ENCODE results near the gene EAF1. TPM values are rescaled to one million over a fixed set of nuclear protein-coding genes. Genes with fewer than 3 reads are reported as not detected.
"Not testable (repeated sequence)": the region's sequence is repeated elsewhere in the genome, so short reads cannot be mapped to it uniquely, and the experiment has no call there.

Gene EAF1
- polyA plus RNA-seq, 1 donor = 19.7 TPM

- DNase-seq = no peak
These were observed 24.1 kb downstream of the EAF1 start for GRCh38 chr3:15451216-15452113.

- no peak for DNase-seq
These were observed 24.8 kb downstream of the EAF1 start for GRCh38 chr3:15452156-15452555.

DNA sequence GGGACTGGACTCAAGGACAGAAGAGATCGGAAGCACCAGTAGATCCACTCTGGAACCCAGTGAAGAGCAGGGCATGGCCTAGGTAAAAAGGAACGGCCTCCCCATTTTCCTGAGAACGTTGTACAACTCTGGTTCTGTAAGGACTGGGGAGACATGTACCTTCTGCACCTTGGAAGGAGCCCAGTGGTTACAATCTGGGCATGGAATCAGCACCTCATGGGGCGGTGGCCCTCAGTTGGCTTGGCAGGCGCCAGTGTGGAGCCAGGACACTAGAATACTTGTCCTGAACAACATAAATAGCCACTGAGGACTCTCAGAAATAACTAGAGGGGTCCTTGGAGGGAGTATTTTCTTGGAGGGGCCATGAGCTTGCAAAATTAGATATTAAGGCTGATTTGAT is 25.6 kb downstream of the EAF1 start:
- no peak for DNase-seq

DNA sequence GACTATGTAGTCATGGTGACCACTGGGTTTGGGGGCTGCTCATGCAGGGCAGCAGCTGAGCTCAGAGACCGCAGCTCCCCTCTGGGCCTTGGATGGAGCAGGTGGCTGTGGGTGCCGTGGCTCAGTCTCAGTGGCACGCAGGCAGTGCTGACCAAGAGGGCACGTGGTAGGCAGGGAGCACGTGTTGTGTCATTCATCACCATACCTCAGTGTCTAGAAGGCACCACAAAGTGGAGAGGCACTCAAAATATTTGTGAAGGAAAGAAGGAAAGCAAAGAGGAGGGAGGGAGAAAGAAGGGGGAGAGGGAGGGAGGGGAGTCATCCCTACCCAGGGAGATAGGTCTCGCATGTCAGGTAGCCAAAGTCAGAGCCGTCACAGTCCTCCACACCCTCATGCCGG is 26.1 kb downstream of the EAF1 start:
- no peak for DNase-seq

GRCh38 chr3:15453991-15454625 is 26.7 kb downstream of the EAF1 start:
- no peak for DNase-seq

- no peak for DNase-seq
These were observed 27.6 kb downstream of the EAF1 start for GRCh38 chr3:15454965-15455364.

DNA sequence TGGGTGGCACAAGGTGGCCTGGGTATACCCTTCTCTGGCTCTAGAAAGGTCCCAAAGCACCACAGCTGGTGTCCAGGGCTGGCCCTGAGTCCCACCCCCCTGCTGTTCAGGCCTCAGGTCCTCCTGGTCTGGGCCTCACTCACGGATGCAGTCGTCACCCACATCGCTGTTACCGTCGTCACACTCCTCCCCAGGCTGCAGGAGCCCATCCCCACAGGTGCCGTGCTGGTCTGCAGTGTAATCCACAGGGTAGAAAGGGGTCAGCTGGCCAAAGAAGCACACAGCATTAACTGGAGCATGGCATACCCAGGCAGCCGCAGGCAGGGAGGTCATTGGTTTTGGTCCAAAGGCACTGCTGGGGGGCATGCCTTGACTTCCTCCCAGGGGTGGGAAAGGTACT is 28.4 kb downstream of the EAF1 start:
- DNase-seq = no peak

DNA sequence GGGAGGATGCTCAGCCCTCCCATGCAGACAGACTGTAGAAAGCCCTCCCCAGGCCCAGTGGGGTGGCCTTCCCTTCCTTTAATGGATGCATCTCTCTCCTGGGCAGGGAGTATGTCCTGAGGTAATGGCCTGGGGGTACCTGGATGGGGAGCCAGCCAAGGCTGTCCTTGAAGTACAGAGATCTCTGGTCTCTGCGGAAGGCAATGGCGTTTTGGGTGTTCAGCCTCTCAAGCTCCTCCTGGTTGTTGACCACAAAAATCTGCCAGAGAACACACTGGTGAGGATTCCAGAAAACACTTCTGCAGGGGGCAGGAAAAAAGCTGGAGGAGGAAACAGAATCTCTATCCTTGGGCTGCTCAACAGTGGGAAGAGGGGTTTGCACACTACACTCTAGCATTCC is 28.9 kb downstream of the EAF1 start:
- no peak for DNase-seq

DNA sequence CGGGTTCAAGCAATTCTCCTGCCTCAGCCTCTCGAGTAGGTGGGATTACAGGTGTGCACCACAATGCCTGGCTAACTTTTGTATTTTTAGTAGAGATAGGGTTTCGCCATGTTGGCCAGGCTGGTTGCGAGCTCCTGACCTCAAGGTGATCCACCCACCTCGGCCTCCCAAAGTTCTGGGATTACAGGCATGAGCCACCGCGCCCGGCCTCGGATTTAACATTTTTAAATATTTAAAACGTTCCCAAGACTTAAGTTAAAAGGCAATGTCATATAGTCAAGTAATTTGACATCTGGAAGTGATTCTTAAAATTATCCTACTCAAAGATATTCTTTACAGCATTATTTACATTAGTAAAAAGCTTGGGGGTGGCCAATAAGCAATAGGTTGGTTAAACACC is 29.5 kb downstream of the EAF1 start:
- not testable (repeated sequence) for DNase-seq

DNA sequence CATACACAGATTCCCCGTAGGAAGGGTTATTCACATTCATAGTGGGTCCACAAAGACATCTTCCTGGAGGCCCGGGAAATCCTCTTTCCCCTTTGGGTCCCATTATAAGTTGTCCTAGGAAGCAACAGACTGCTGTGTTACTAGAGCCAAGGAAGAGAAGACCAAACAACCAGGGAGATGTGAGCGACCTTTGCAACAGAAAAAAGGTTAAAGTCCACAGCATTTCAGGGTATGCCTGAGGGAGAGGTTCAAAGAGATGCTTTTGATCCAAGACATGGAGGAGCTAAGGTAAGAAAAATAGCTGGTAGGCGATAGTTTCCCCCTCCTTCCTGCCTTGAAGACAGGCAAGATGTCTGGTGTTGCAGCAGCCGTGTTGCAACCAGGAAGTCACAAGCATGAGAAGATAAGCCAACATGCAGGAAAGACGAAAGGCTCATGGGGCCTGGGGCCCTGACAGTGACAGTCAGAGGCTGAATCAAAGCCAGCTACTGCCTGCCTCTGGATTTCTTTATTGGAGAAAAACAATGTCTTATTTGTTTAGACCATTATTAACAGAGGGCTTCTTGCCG is 30.9 kb downstream of the EAF1 start:
- no peak for DNase-seq

DNA sequence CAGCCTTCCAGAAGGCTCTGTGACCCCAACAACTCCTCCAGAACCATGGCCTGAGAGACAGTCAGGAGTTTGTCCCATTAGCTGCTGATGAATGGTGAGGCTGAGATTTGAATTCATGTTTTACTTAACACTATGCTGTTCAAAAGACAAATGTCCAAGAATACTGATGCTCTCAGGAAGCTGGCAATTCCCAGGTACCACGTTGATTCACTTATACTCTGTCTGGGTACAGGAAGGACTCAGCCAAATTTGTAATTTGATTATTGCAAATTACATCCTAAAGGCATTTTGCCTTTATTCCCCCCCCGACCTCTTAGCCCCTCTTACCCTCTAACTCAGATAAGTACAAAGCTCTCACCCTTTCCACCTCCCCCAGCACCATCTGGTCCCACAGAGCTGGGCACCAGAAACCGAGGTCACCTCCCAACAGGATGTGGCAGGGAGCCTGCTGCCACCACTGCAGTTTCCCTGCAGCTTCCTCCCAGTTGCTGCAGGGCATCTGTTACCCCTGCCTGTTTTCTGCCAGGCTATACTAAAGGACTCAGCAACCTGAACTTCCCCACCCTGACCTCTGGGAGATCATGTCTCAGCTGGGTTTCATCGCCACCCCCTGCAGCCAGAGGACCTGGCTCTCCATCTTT is 33.6 kb downstream of the EAF1 start:
- DNase-seq = no peak

- DNase-seq = no peak
These were observed 35.1 kb downstream of the EAF1 start for GRCh38 chr3:15462451-15462850.

DNA sequence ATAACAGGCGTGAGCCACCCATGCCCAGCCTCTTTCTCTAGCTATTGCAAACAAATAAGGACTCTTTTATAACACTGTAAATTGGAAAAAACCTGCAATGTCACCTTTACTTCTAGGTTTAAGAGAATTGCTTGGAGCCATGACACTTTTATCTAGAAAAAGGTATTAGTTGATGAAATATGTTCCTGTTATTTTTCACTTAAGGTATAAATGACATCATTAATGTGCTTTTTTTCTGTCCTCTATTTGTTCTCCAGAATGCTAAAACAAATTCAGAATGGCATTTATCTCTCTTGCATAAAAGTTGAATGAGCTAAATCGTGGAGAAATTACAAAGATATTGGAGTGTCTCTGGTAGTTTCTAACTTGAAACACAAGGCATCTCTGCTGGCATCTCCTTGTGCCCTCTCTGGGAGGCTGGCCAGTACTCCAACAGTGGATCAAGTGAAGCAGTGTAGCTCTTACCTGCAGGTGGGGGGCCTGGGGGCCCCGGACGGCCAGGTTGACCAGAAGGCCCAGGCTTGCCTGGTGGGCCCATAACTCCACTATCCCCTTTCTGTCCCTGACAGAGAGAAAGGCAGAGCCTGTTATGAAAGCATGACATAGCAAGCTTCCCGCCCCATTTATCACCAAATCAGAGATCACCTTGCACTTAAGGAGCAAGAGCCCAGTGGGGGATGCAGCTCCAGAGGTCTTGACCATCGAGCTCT is 38.6 kb downstream of the EAF1 start:
- no peak for DNase-seq

DNA sequence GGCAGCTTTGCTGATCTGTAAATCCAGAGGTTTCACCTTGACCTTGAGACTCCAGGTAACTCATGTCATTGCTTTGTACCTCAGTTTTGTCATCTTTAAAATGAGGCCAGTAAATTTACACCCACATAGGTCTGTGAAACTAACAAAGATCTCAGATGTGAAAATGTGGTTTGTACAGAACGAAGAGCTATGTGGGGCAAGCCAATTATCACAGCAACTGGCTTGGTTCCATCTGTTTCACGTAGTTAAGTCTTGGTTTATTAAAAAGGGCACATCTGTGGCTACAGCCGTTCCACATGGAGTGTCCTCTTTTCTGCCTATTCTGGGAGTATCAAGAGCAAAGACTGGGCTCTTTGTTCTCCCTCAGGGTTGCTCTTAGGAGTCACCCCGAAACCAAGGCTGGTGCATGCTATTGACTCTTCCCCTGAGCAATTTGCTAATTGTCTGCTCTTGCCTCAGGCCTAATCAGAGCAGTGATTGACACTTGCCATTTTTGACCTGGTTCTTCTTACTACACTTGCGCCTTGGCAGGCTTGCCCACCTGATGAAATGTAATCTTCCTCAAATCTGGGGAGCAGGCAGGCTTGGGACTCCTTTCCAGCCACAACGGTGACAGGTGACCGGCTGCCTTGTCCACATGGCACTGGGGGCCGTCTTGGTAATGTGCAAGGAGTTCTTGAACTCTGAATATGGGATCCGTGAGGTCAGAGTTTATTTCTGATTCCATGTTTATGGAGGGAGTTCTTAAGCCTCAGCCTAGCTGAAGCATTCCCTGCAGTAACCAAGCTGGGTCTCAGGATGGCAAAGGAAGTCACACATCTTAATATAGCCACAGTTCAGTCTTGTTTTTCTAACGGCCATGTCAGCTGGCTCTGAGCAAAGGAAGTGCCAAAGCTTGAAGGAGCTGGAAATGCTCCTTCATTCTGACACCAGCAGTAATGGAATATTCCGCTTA is 40.1 kb downstream of the EAF1 start:
- DNase-seq = no peak

DNA sequence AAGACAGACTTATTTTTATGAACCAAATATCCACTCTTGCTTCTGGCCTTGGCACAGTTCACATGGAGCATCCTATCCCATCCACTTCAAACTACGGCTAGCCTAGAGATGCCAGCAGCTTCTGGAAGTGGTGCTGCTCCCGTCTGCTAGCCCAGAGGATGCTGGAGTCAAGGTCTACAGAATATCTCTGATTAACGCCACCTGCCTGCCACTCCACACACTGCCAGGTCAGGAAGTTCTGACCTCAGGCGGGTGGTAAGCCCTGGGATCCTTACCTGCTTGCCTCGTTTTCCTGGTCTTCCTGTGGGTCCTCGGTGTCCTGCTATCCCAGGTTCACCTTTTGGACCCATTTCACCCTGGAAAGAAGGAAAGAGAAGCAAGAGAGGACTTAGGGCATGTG is 42.9 kb downstream of the EAF1 start:
- no peak for DNase-seq

DNA sequence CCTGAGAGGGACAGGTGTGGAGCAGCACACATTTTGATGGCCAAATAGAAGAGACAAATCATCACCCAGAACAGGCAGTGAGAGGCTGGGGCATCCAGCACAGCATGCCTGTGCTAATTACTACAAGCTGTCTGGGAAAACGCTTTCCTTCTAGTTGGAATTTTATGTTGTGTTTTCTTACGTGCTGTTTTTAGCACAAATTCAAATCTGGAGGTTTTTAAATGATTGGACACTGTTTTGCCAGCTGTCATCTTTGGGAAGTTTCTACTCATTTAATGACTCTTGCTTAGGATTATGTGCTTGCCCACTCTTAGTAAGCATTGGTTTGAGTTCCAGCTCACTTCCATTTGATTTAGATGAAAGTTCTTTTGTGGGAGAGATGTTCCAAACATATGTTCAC is 43.5 kb downstream of the EAF1 start:
- DNase-seq = no peak

DNA sequence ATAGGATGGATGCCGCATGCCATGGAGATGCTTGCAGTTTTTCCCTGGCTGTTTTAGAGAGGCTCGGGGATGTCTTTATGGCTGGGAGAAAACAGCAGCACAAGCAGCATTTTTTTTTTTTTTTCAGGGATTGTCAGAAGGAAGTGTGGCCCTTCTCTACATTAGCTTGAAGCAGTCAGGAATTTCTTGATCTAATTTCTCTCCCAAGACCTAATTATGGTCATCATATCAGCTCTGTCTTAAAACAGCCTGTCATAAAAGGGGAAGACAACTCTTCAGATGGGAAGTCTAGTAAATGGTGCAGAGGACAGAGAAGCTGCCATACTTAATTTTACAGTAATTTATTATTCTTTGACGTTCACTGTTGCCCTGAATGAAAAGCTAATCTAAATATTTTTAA is 44.5 kb downstream of the EAF1 start:
- DNase-seq = no peak

DNA sequence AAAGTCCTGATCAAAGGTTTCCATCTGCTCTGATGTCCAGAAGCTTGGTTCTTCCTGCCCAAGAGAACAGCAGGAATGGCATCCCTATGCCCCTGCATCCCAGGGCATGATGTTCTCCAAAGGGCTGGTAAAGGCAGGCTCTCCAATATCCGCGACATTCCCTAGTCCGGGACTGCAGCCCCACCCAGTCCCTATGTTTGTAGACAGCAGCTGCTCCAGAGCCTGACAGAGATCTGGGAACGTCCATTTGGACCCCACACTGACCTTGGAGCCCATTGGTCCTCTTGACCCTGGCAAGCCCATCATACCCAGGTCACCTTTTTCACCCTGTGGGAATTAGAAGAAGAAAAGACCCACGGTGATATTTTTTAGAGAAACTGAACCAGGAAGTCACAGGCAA is 47.8 kb downstream of the EAF1 start:
- DNase-seq = no peak

- no peak for DNase-seq
These were observed 49.0 kb downstream of the EAF1 start for GRCh38 chr3:15476378-15476777.

GRCh38 chr3:15477951-15478639 is 50.7 kb downstream of the EAF1 start:
- DNase-seq = no peak

GRCh38 chr3:15478640-15478979 is 51.2 kb downstream of the EAF1 start:
- DNase-seq = no peak
